NCI-H187 (cell line): ENCODE results near the gene MNDA.
"Not testable (repeated sequence)": the region's sequence is repeated elsewhere in the genome, so short reads cannot be mapped to it uniquely, and the experiment has no call there.

ENCODE experiments used
- DNase-seq, 2 experiments: peaks; one replicate each; lab custom pipeline; 2025; lab: John Stamatoyannopoulos, UW

The MNDA gene

GRCh38 chr1:158838660-158839059 is 7.5 kb downstream of the MNDA start:
- no peak for DNase-seq

- DNase-seq: no peak
Measured at GRCh38 chr1:158839566-158839965, 8.4 kb downstream of the MNDA start.

- no peak for DNase-seq
Measured at GRCh38 chr1:158840236-158840635, 9.1 kb downstream of the MNDA start.

- no peak for DNase-seq
Measured at GRCh38 chr1:158864595-158864994, 33.4 kb downstream of the MNDA start.

- DNase-seq: not testable (repeated sequence)
Measured at GRCh38 chr1:158870438-158870837, 39.3 kb downstream of the MNDA start.

- no peak for DNase-seq
Measured at GRCh38 chr1:158873141-158873540, 42.0 kb downstream of the MNDA start.

- DNase-seq: no peak
Measured at GRCh38 chr1:158893654-158894053, 62.5 kb downstream of the MNDA start.

GRCh38 chr1:158898722-158899121 is 67.6 kb downstream of the MNDA start:
- no peak for DNase-seq
